GM12878 (cell line): ENCODE results near the gene ZNHIT1. TPM values are rescaled to one million over a fixed set of nuclear protein-coding genes. Genes with fewer than 3 reads are reported as not detected.

Experiments used
- ATAC-seq: fragments of 200-7000 bp; cut with Tn5 transposase; 3 replicates; pipeline ENCODE4 v1.9.1; 2020; ENCODE audit warnings: mild to moderate bottlenecking, moderate library complexity
- BruUV-seq: library from RNA; stranded (reverse); fragments of 400-500 nt; replicated peaks from 2 replicates; lab custom pipeline; 2021; lab: Mats Ljungman, UMichigan
- CTCF ChIA-PET: fragments of 300-600 bp; sonication (Branson Sonifier 250); formaldehyde crosslinking; extraction: SDS; loops from one replicate; lab custom pipeline; 2021; ENCODE audit warnings: inconsistent platforms; lab: Yijun Ruan, JAX
- POLR2A ChIA-PET: fragments of 350-600 bp; formaldehyde crosslinking; extraction: SDS; loops from one replicate; lab custom pipeline; 2021; ENCODE audit warnings: inconsistent platforms; lab: Charles Lee
- RAD21 ChIA-PET: fragments of 300-600 bp; sonication (Branson Sonifier 250); formaldehyde crosslinking; loops from one replicate; lab custom pipeline; 2023; ENCODE audit warnings: antibody characterized with exemption; ENCODE audit not compliant: unreplicated experiment; lab: Charles Lee
- SMC1A ChIA-PET: fragments of 300-600 bp; sonication (Branson Sonifier 250); formaldehyde crosslinking; loops from one replicate; lab custom pipeline; 2023; ENCODE audit not compliant: unreplicated experiment, uncharacterized antibody; lab: Charles Lee
- DNase-seq: peaks from one replicate; pipeline ENCODE4 v3.0.0-alpha.2; 2011; ENCODE audit warnings: low read depth, low spot score
- FAIRE-seq: peaks from 3 replicates; lab custom pipeline; 2011; peaks lifted over from hg19 to GRCh38; lab: Jason Lieb, UNC
- H2AFZ ChIP-seq: 2 replicates; pipeline ENCODE4 v1.6.0; 2011; ENCODE audit warnings: low read depth, low read length, control low read depth; ENCODE audit not compliant: control insufficient read depth
- H3K27ac ChIP-seq: 2 replicates; pipeline ENCODE4 v1.5.1; 2011; ENCODE audit warnings: control low read depth; ENCODE audit not compliant: control insufficient read depth, insufficient read depth
- H3K27me3 ChIP-seq, 2 experiments: replicated peaks in 1 of 2; 2 replicates each; pipeline versions ENCODE4 v1.6.0 to v1.6.1; 2011; ENCODE audit warnings: low read length in 1 of 2; ENCODE audit not compliant: control insufficient read depth in 2 of 2, insufficient read depth in 2 of 2
- H3K36me3 ChIP-seq, 2 experiments: 2 replicates each; pipeline ENCODE4 v1.5.1; 2011; ENCODE audit warnings: low read length in 1 of 2; ENCODE audit not compliant: control insufficient read depth in 2 of 2, insufficient read depth in 2 of 2
- H3K4me1 ChIP-seq: 2 replicates; pipeline ENCODE4 v1.6.1; 2011; ENCODE audit warnings: mild to moderate bottlenecking, low read length, moderate library complexity, mixed read lengths; ENCODE audit not compliant: control insufficient read depth, insufficient read depth
- H3K4me2 ChIP-seq: 2 replicates; pipeline ENCODE4 v1.6.0; 2011; ENCODE audit warnings: control low read depth; ENCODE audit not compliant: control insufficient read depth, insufficient read depth
- H3K4me3 ChIP-seq: fragments of 200-600 bp; sonication (generic); 2 replicates; pipeline ENCODE4 v1.5.1; 2016
- H3K79me2 ChIP-seq: 2 replicates; pipeline ENCODE4 v1.6.0; 2011; ENCODE audit warnings: low read length; ENCODE audit not compliant: control insufficient read depth, insufficient read depth
- H3K9ac ChIP-seq: 2 replicates; pipeline ENCODE4 v1.8.0; 2011; ENCODE audit warnings: low read length, control low read depth, mixed read lengths; ENCODE audit not compliant: control insufficient read depth, insufficient read depth
- H3K9me3 ChIP-seq: replicated peaks from 3 replicates; pipeline ENCODE4 v1.5.1; 2011; ENCODE audit warnings: mild to moderate bottlenecking, low read length; ENCODE audit not compliant: control insufficient read depth, insufficient read depth
- H4K20me1 ChIP-seq: 2 replicates; pipeline ENCODE4 v1.6.0; 2011; ENCODE audit not compliant: control insufficient read depth, insufficient read depth
- CREM ChIP-seq: IDR thresholded peaks from 2 replicates; pipeline ENCODE4 v1.6.1; 2014; ENCODE audit warnings: antibody characterized with exemption, low read depth
- EZH2 ChIP-seq: IDR thresholded peaks from 2 replicates; pipeline ENCODE4 v1.6.1; 2012; ENCODE audit warnings: low read depth, mild to moderate bottlenecking, control low read depth, inconsistent platforms, low read length, borderline replicate concordance; ENCODE audit not compliant: control insufficient read depth
- WGBS: methylation state at CpG from one replicate; pipeline ENCODE4 v1.1.6; 2016; ENCODE audit warnings: low lambda C conversion rate; ENCODE audit not compliant: insufficient replicate concordance, insufficient coverage; ENCODE audit errors: missing lambda C conversion rate; 5-methylcytosine and 5-hydroxymethylcytosine counted together
- in situ Hi-C: fragments of 300-500 bp; cut with MboI; formaldehyde crosslinking; loops from 9 replicates; pipeline ENCODE4 v1.14.3; 2018; ENCODE audit warnings: mixed read lengths
- intact Hi-C: fragments of 100-400 bp; cut with micrococcal nuclease; formaldehyde crosslinking; loops from one replicate; pipeline ENCODE4 v1.14.2; 2022; ENCODE audit not compliant: unreplicated experiment
- polyA plus RNA-seq, 11 experiments: library from polyadenylated mRNA; depleted of rRNA in 4 of 11; unstranded in 6 of 11; stranded (reverse) in 5 of 11; fragments of >200 nt; fragmentation: Nextera tagmentation in 4 of 11; fragmentation: Illumina TruSeq in 1 of 11; extraction: Ambion mirVana in 4 of 11; extraction: Trizol in 1 of 11; gene quantifications; 1 replicate in 1 of 11; 2 replicates in 10 of 11; pipeline versions ENCODE4 v1.2.1 to v1.2.3, GENCODE V29; 2011 to 2016; ENCODE audit warnings: inconsistent platforms in 2 of 11, missing spikeins in 2 of 11, low read depth in 1 of 11
- total RNA-seq, 4 experiments: library from RNA; depleted of rRNA in 3 of 4; stranded (reverse); fragments of >200 nt in 3 of 4; fragmentation: Illumina TruSeq in 1 of 4; extraction: Trizol in 1 of 4; gene quantifications; 2 replicates each; pipeline versions ENCODE4 v1.2.1 to v1.2.3, GENCODE V29; 2013 to 2021
- TF ChIP-seq, protein P1 (sequence below): fragments of 450-650 bp; IDR thresholded peaks from 2 replicates; pipeline ENCODE4 v1.6.1; 2017; ENCODE audit warnings: low read depth, mild to moderate bottlenecking, moderate library complexity

ZNHIT1 gene
- total and polyA plus RNA-seq, 10 of the 15 experiments (the other 5 are each of a cell fraction or from before 2014, with no cell fraction given), result 3.8 to 79.2 (median 44.5) TPM

DNA sequence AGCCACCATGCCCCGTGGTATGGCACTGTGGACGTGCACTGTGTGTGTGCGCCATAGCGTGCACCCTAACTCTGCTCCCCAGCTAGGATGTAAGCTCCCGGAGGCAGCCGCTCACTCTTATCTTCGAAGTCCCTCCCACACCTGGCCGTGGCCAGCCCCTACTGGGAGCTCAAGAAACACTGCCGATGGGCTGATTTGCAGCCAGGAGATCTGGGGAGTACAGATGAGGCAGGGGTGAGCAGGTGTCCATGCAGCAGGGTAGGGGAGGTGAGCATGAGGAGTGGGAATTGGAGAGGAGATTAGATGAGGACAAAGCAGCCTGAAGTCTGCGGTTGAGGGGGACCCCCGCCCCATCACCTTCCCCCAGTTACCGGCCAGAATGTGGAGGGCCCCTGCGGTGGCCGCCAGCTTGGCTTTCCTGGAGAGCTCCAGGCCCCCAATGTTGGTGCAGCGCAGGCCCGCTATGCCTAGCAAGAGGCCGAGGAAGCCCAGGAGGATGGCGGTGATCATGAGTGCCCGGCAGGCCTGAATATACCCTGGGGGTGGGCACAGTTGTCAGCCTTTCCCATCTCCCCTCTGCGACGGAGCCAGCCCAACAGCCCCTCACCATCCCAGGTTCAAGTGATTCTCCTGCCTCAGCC lies 16.1 kb downstream of the ZNHIT1 start:
- WGBS, result 92% methylated on average over 21 of the region's 21 CpGs
- POLR2A ChIA-PET, result no interaction called here

DNA sequence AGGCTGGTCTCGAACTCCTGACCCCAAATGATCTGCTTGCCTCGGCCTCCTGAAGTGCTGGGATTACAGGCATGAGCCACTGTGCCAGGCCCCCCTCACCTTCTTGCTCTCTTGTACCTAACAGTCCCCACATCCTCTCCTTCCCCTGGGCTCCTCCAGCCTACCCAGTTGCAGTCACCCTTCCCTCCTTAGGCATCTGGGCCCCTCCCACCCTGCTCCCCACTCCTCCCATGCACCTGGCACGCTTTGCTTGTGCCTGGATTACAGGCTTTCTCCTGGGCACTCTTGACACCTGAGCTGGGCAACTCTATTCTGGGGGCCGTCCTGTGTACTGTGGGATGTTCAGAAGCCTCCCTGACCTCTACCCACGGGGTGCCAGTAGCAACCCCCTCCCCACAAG lies 16.7 kb downstream of the ZNHIT1 start:
- SMC1A ChIA-PET, result interaction anchor here (1.6 kb wide), 1 partner anchor 48 kb away, joined by 3 read pairs; no protein-coding TSS in a partner anchor
- Histone ChIP-seq H3K4me3 (no peak overlapping the region), H3K9ac (no peak overlapping the region), H3K9me3 (no peaks in the 10 kb centered on the region), H3K27ac (no peak overlapping the region), H3K36me3 (peaks cover 0 to 9% of the 10 kb centered on the region in 2 experiments; a peak in 3 of 4 replicates), H3K79me2 (no peaks in the 10 kb centered on the region), H4K20me1 (no peaks in the 10 kb centered on the region), H2AFZ (no peak overlapping the region), H3K4me1 (no peaks in the 10 kb centered on the region), H3K27me3 (no peaks in the 10 kb centered on the region), H3K4me2 (no peak overlapping the region)
- CTCF ChIA-PET, result interaction anchor here (0.9 to 2.5 kb wide), 5 partner anchors 9 to 50 kb away, joined by 3 to 16 read pairs (median 5); partner anchors contain the start of gene FIS1
- in situ Hi-C loops (no loop called here), intact Hi-C loops (no loop called here)
- POLR2A ChIA-PET, result interaction anchor here (0.9 kb wide), 1 partner anchor 16 kb away, joined by 4 read pairs; the partner anchor contains the start of gene ZNHIT1
- TF ChIP-seq, protein P1, sequence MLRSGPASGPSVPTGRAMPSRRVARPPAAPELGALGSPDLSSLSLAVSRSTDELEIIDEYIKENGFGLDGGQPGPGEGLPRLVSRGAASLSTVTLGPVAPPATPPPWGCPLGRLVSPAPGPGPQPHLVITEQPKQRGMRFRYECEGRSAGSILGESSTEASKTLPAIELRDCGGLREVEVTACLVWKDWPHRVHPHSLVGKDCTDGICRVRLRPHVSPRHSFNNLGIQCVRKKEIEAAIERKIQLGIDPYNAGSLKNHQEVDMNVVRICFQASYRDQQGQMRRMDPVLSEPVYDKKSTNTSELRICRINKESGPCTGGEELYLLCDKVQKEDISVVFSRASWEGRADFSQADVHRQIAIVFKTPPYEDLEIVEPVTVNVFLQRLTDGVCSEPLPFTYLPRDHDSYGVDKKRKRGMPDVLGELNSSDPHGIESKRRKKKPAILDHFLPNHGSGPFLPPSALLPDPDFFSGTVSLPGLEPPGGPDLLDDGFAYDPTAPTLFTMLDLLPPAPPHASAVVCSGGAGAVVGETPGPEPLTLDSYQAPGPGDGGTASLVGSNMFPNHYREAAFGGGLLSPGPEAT, result no peak
- no peak for TF ChIP-seq CREM
- DNase-seq, result no peak
- no peak for ATAC-seq
- WGBS, result 79% methylated on average over 4 of the region's 5 CpGs
- RAD21 ChIA-PET, result no interaction called here
- no TSS peak for BruUV-seq
- no peak for FAIRE-seq

More for the DNA sequence above, 16.1 kb downstream of the ZNHIT1 start:
- Histone ChIP-seq H3K36me3 (peaks cover 0 to 9% of the 10 kb centered on the region in 2 experiments; a peak in 3 of 4 replicates), H3K4me2 (no peak overlapping the region), H3K27me3 (no peaks in the 10 kb centered on the region), H3K79me2 (no peaks in the 10 kb centered on the region), H3K9ac (no peak overlapping the region), H3K4me3 (no peak overlapping the region), H4K20me1 (no peaks in the 10 kb centered on the region), H3K4me1 (no peaks in the 10 kb centered on the region), H3K9me3 (no peaks in the 10 kb centered on the region), H2AFZ (no peak overlapping the region), H3K27ac (no peak overlapping the region)
- no TSS peak for BruUV-seq
- ChIA-PET SMC1A (interaction anchor here (1.6 kb wide), 1 partner anchor 49 kb away, joined by 3 read pairs; no protein-coding TSS in a partner anchor), CTCF (interaction anchor here (1.0 to 2.5 kb wide), 3 partner anchors 11 to 49 kb away, joined by 3 to 16 read pairs (median 5); partner anchors contain the start of gene FIS1), RAD21 (no interaction called here)
- DNase-seq (no peak), ATAC-seq (no peak), FAIRE-seq (no peak)
- intact Hi-C loops (no loop called here), in situ Hi-C loops (no loop called here)
- no peak for TF ChIP-seq EZH2
